ENCODE data around the gene B4GALT6. TPM values are rescaled to one million over a fixed set of nuclear protein-coding genes. Genes with fewer than 3 reads are reported as not detected.

Gene B4GALT6
- total and polyA plus RNA-seq, 9 of the 15 experiments (the other 6 are each of a cell fraction or from before 2014, with no cell fraction given), result 0.03 to 0.27 (median 0.08) TPM

GRCh38 chr18:31648966-31649429 lies 35.4 kb downstream of the B4GALT6 start:
- CTCF ChIA-PET (ENCODE audit: low intra/inter-chr PET ratio), result no interaction called here
- ATAC-seq, result peak; percentile 63
- intact Hi-C loops (cut with micrococcal nuclease), result no loop called here

More at GRCh38 chr18:31648966-31649429, 35.4 kb downstream of the B4GALT6 start:
- H3K27ac ChIP-seq (ENCODE audit: extremely low read depth, low read depth, low read length), result no peak overlapping the region
- H3K4me2 ChIP-seq (ENCODE audit: insufficient read depth, low read length), result no peak overlapping the region
- no TSS peak for BruUV-seq (replicated peaks)
- WGBS (ENCODE audit: insufficient coverage, low coverage, missing lambda C conversion rate), result 0% methylated on average over 2 of the region's 2 CpGs
- no peaks in the 10 kb centered on the region for H3K79me2 ChIP-seq (ENCODE audit: control insufficient read depth, insufficient read depth, low read length)
- no peaks in the 10 kb centered on the region for H3K9me3 ChIP-seq (replicated peaks; ENCODE audit: control insufficient read depth, insufficient read depth, low read depth, low read length)
- TF ChIP-seq RAD21 (CRISPR knock-in tag; conservative IDR thresholded peaks at IDR 0.05 in 1 of 2, IDR thresholded peaks at IDR 0.05 in 1 of 2) (0 out of 4 replicates have a peak, but pooled peaks of 1 of the 2 experiments have one; percentile 3), FOSL1 (tag; conservative IDR thresholded peaks at IDR 0.05) (peak; percentile 94), ZNF133 (CRISPR knock-in tag; IDR thresholded peaks at IDR 0.05) (no peak), ZNF24 (IDR thresholded peaks at IDR 0.05) (peak; percentile 58; the same call in 1 of the 2 replicates), HSF4 (CRISPR knock-in tag; IDR thresholded peaks at IDR 0.05; ENCODE audit: borderline replicate concordance) (no peak), TEAD4 (IDR thresholded peaks at IDR 0.05; ENCODE audit: low read length) (no peak), TEAD4 (CRISPR knock-in tag; IDR thresholded peaks at IDR 0.05; ENCODE audit: borderline replicate concordance) (no peak), ATF3 (IDR thresholded peaks at IDR 0.05) (peak; percentile 72), ATF3 (CRISPR knock-in tag; conservative IDR thresholded peaks at IDR 0.05) (no peak), JUND (IDR thresholded peaks at IDR 0.05; ENCODE audit: borderline replicate concordance, low read depth, low read length) (peak; percentile 81), JUND (tag; IDR thresholded peaks at IDR 0.05; ENCODE audit: borderline replicate concordance, low read depth, low read length) (peak; percentile 83; the same call in 2 of the 3 replicates), MEIS2 (IDR thresholded peaks at IDR 0.05; ENCODE audit: partially characterized antibody) (peak; percentile 26)
- POLR2A ChIA-PET, result interaction anchor here (1.2 kb wide), 1 partner anchor 10 kb away, joined by 4 read pairs; no protein-coding TSS in a partner anchor
- no peaks in the 10 kb centered on the region for H4K20me1 ChIP-seq (replicated peaks; ENCODE audit: control insufficient read depth, insufficient read depth, low read length)
- FAIRE-seq (no peak), DNase-seq (ENCODE audit: extremely low read depth in 1 of 4, low spot score in 3 of 4) (peak in 1 of 4 experiments; percentile 51)
- peaks cover 13 to 19% of the 10 kb centered on the region in 2 experiments for H3K27me3 ChIP-seq (ENCODE audit: control insufficient read depth in 2 of 2, insufficient read depth in 2 of 2, low read length in 2 of 2)
- H3K9ac ChIP-seq (ENCODE audit: insufficient read depth in 1 of 2, low read depth in 2 of 2, low read length in 2 of 2), result no peak overlapping the region
- H3K4me1 ChIP-seq (replicated peaks in 1 of 2; ENCODE audit: control insufficient read depth in 2 of 2, insufficient read depth in 2 of 2, low read length in 2 of 2), result no peaks in the 10 kb centered on the region
- H3K9me1 ChIP-seq (ENCODE audit: control insufficient read depth, insufficient read depth, low read length), result no peaks in the 10 kb centered on the region
- no peak overlapping the region for H2AFZ ChIP-seq (ENCODE audit: low read depth, low read length)
- H3K36me3 ChIP-seq (ENCODE audit: control insufficient read depth, insufficient read depth, low read length), result no peaks in the 10 kb centered on the region
- in situ Hi-C loops (cut with MboI), result no loop called here
- H3K4me3 ChIP-seq, result no peak overlapping the region
